ENCODE data around the gene ATG2A. TPM values are rescaled to one million over a fixed set of nuclear protein-coding genes. Genes with fewer than 3 reads are reported as not detected.
A peak's percentile ranks its signal among the peaks of the same experiment; 100 is the strongest.

ATG2A gene
- total RNA-seq, 1 donor from 2014 or later = 24.8 TPM

- no peaks in the 10 kb centered on the region for H3K27me3 ChIP-seq (ENCODE audit: control insufficient read depth, insufficient read depth, low read length)
- H3K4me3 ChIP-seq (ENCODE audit: low read depth, low read length) = no peak overlapping the region
- no peaks in the 10 kb centered on the region for H3K36me3 ChIP-seq (ENCODE audit: control insufficient read depth, insufficient read depth, low read length)
- DNase-seq (ENCODE audit: low read depth) = no peak
- TF ChIP-seq, protein P1, sequence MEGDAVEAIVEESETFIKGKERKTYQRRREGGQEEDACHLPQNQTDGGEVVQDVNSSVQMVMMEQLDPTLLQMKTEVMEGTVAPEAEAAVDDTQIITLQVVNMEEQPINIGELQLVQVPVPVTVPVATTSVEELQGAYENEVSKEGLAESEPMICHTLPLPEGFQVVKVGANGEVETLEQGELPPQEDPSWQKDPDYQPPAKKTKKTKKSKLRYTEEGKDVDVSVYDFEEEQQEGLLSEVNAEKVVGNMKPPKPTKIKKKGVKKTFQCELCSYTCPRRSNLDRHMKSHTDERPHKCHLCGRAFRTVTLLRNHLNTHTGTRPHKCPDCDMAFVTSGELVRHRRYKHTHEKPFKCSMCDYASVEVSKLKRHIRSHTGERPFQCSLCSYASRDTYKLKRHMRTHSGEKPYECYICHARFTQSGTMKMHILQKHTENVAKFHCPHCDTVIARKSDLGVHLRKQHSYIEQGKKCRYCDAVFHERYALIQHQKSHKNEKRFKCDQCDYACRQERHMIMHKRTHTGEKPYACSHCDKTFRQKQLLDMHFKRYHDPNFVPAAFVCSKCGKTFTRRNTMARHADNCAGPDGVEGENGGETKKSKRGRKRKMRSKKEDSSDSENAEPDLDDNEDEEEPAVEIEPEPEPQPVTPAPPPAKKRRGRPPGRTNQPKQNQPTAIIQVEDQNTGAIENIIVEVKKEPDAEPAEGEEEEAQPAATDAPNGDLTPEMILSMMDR (IDR thresholded peaks at IDR 0.05; ENCODE audit: insufficient read depth, low read length, poor library complexity, severe bottlenecking) = no peak
Measured at GRCh38 chr11:64888406-64888728, 28.6 kb downstream of the ATG2A start.

DNA sequence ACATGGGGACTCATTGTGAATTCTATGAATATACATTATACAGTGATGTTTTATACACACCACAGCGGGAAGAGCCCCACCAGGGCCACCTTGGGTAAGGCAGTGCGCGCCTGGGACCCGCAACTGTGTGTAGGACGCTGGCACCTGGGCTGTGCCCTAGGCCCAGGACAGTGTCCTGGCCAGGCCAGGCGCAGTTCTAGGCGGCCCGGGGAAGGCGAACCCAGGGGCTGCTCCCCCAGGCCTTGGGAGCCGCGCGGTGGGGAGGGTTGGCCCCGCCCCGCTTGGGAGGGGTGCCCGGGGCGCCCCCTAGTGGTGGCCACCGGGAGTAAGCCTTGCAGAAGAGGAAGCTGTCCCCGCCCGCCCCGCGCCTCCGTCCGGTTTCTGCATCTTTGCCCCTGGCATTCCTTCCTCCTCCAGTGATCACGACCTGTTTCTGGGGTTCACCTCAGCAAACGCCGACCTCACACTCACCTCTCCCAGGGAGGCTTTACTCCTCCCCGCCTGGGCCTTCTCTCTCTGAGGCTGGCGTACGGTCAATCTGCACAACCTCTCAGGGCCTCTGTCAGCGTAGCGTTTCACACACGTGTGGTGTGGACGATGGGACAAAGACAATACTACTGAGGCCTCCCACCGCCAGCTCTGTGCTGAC is 29.1 kb downstream of the ATG2A start:
- DNase-seq (ENCODE audit: low read depth) = no peak
- H3K4me3 ChIP-seq (ENCODE audit: low read depth, low read length) = no peak overlapping the region

DNA sequence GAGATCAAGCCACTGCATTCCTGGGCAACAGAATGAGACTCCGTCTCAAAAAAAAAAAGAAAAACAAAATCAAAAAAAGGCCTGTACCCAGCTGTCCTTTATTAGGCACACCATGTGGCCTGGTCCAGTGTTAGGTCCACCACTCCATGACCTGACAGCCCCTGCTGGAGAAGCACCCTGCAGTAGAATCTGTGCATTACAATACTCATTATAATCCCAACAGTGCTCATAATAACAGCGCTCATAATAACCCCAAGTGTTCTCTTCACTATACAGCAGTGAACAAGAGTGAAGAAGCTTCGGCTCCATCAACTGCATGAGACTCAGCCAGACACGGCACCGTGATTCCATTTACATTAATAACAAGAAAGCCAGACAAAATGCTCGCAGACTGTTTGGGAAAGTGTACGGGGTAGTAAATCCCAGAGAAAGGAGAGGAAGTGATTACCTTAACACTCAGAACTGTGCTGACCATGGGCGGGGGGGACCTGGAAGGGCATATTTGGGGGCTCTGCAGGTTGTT is 29.7 kb downstream of the ATG2A start:
- DNase-seq (ENCODE audit: low read depth) = no peak
- TF ChIP-seq, protein P1 (IDR thresholded peaks at IDR 0.05; ENCODE audit: insufficient read depth, low read length, poor library complexity, severe bottlenecking) = no peak
- Histone ChIP-seq H3K4me3 (ENCODE audit: low read depth, low read length) (no peak overlapping the region), H3K27me3 (ENCODE audit: control insufficient read depth, insufficient read depth, low read length) (no peaks in the 10 kb centered on the region), H3K36me3 (ENCODE audit: control insufficient read depth, insufficient read depth, low read length) (no peaks in the 10 kb centered on the region)

More for the DNA sequence above, 29.1 kb downstream of the ATG2A start:
- Histone ChIP-seq H3K36me3 (ENCODE audit: control insufficient read depth, insufficient read depth, low read length) (no peaks in the 10 kb centered on the region), H3K27me3 (ENCODE audit: control insufficient read depth, insufficient read depth, low read length) (no peaks in the 10 kb centered on the region)
- TF ChIP-seq, protein P1 (IDR thresholded peaks at IDR 0.05; ENCODE audit: insufficient read depth, low read length, poor library complexity, severe bottlenecking) = peak; percentile 96

DNA sequence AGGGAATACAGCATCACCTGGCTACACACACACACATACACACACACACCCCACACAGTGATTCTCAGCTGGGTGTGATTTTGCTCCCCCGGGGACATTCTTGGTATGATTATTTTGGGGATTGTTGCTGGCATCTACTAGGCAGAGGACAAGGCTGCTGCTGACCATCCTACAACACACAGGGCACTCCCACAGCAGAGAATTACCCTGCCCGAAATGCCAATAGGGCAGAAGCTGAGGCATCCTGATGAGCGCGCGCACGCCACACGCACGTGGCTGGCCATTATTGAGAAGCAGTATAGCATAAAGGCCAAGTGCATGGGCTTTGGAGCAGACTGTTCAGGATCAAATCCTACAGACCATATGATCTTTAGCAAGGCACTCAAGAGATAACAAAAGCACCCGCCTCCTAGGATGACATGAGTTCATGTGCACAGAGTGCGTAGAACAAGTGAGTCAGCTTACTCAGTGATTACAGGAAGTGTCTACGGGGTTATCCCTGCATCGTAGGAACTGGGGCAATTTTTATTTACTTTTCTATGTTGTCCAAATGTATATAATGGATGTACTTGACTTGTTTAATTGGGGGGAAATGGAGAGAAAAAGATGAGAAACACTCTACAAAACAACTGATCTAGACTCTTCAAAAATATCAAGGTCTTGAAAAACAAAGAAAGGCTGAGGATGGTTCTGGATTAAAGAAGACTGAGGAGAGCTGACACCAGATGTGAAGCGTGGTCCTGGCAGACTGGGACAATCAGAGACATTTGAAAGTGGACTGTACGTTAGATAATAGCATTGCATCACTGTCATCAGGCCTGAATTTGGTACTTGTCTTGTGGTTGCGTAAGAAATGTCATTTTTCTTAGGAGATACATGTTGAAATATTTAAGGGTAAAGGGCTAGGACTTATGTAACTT is 31.4 kb downstream of the ATG2A start:
- H3K27me3 ChIP-seq (ENCODE audit: control insufficient read depth, insufficient read depth, low read length) = no peaks in the 10 kb centered on the region
- no peaks in the 10 kb centered on the region for H3K36me3 ChIP-seq (ENCODE audit: control insufficient read depth, insufficient read depth, low read length)
- TF ChIP-seq, protein P1 (IDR thresholded peaks at IDR 0.05; ENCODE audit: insufficient read depth, low read length, poor library complexity, severe bottlenecking) = no peak
- DNase-seq (ENCODE audit: low read depth) = no peak
- no peak overlapping the region for H3K4me3 ChIP-seq (ENCODE audit: low read depth, low read length)

- TF ChIP-seq, protein P1 (IDR thresholded peaks at IDR 0.05; ENCODE audit: insufficient read depth, low read length, poor library complexity, severe bottlenecking) = no peak
- no peaks in the 10 kb centered on the region for H3K36me3 ChIP-seq (ENCODE audit: control insufficient read depth, insufficient read depth, low read length)
- DNase-seq (ENCODE audit: low read depth) = no peak
- H3K4me3 ChIP-seq (ENCODE audit: low read depth, low read length) = no peak overlapping the region
- no peaks in the 10 kb centered on the region for H3K27me3 ChIP-seq (ENCODE audit: control insufficient read depth, insufficient read depth, low read length)
Measured at GRCh38 chr11:64884019-64884418, 33.0 kb downstream of the ATG2A start.
